Jurkat, Clone E6-1 (cell line): ENCODE results near the gene SHROOM3.

Experiments used
- DNase-seq: peaks from one replicate; pipeline ENCODE4 v3.0.0-alpha.2; 2011; ENCODE audit warnings: low read depth, low spot score
- H3K4me3 ChIP-seq: 2 replicates; pipeline ENCODE4 v1.5.1; 2011; ENCODE audit warnings: mild to moderate bottlenecking, low read length, control low read depth, moderate library complexity

The SHROOM3 gene

GRCh38 chr4:76582074-76582816 lies 147.2 kb downstream of the SHROOM3 start:
- no peak for DNase-seq
- no peak overlapping the region for H3K4me3 ChIP-seq

- no peak for DNase-seq
- no peak overlapping the region for H3K4me3 ChIP-seq
Observed at GRCh38 chr4:76582817-76583087, 147.7 kb downstream of the SHROOM3 start.

GRCh38 chr4:76584241-76585152 lies 149.5 kb downstream of the SHROOM3 start:
- H3K4me3 ChIP-seq: no peak overlapping the region
- no peak for DNase-seq

GRCh38 chr4:76585272-76585671 lies 150.2 kb downstream of the SHROOM3 start:
- no peak overlapping the region for H3K4me3 ChIP-seq
- DNase-seq: no peak

- H3K4me3 ChIP-seq: no peak overlapping the region
- DNase-seq: no peak
Observed at GRCh38 chr4:76585897-76586360, 150.9 kb downstream of the SHROOM3 start.

- H3K4me3 ChIP-seq: no peak overlapping the region
- DNase-seq: no peak
Observed at GRCh38 chr4:76588274-76588673, 153.2 kb downstream of the SHROOM3 start.

- DNase-seq: no peak
- no peak overlapping the region for H3K4me3 ChIP-seq
Observed at GRCh38 chr4:76589402-76589801, 154.4 kb downstream of the SHROOM3 start.

- no peak overlapping the region for H3K4me3 ChIP-seq
- no peak for DNase-seq
Observed at GRCh38 chr4:76589872-76590797, 155.1 kb downstream of the SHROOM3 start.

- DNase-seq: no peak
- no peak overlapping the region for H3K4me3 ChIP-seq
Observed at GRCh38 chr4:76590798-76591281, 155.8 kb downstream of the SHROOM3 start.

GRCh38 chr4:76591992-76592391 lies 157.0 kb downstream of the SHROOM3 start:
- H3K4me3 ChIP-seq: no peak overlapping the region
- no peak for DNase-seq

GRCh38 chr4:76592460-76592859 lies 157.4 kb downstream of the SHROOM3 start:
- H3K4me3 ChIP-seq: no peak overlapping the region
- DNase-seq: no peak

- DNase-seq: no peak
- no peak overlapping the region for H3K4me3 ChIP-seq
Observed at GRCh38 chr4:76594173-76594572, 159.1 kb downstream of the SHROOM3 start.

GRCh38 chr4:76595435-76595834 lies 160.4 kb downstream of the SHROOM3 start:
- no peak overlapping the region for H3K4me3 ChIP-seq
- no peak for DNase-seq

GRCh38 chr4:76596713-76597112 lies 161.7 kb downstream of the SHROOM3 start:
- H3K4me3 ChIP-seq: no peak overlapping the region
- DNase-seq: no peak

GRCh38 chr4:76597423-76597979 lies 162.5 kb downstream of the SHROOM3 start:
- DNase-seq: no peak
- H3K4me3 ChIP-seq: no peak overlapping the region

- H3K4me3 ChIP-seq: no peak overlapping the region
- DNase-seq: no peak
Observed at GRCh38 chr4:76600447-76600846, 165.4 kb downstream of the SHROOM3 start.

- DNase-seq: no peak
- H3K4me3 ChIP-seq: no peak overlapping the region
Observed at GRCh38 chr4:76601791-76602190, 166.8 kb downstream of the SHROOM3 start.

- no peak overlapping the region for H3K4me3 ChIP-seq
- no peak for DNase-seq
Observed at GRCh38 chr4:76605099-76605563, 170.1 kb downstream of the SHROOM3 start.
